K562 (cell line): ENCODE results near the gene SLC25A21. TPM values are rescaled to one million over a fixed set of nuclear protein-coding genes. Genes with fewer than 3 reads are reported as not detected.
A peak's percentile ranks its signal among the peaks of the same experiment; 100 is the strongest.

ENCODE experiments used
- ARID2 ChIP-seq: fragments of 450-650 bp; IDR thresholded peaks from 2 replicates; pipeline ENCODE4 v1.6.1; 2017; ENCODE audit warnings: antibody characterized with exemption, mild to moderate bottlenecking
- CBFA2T2 ChIP-seq: fragments of 450-650 bp; conservative IDR thresholded peaks from 2 replicates; pipeline ENCODE4 v1.6.1; 2017; ENCODE audit warnings: mild to moderate bottlenecking
- ELF2 ChIP-seq: fragments of 250-450 bp; sonication (Bioruptor Pico); IDR thresholded peaks from 2 replicates; pipeline ENCODE4 v1.5.0; 2021; ENCODE audit warnings: mild to moderate bottlenecking
- GATAD2A ChIP-seq: fragments of 450-650 bp; IDR thresholded peaks from 2 replicates; pipeline ENCODE4 v1.6.1; 2017
- MED1 ChIP-seq: sonication (generic); formaldehyde crosslinking; IDR thresholded peaks from 2 replicates; pipeline ENCODE4 v1.8.1; 2023; ENCODE audit warnings: missing genetic modification reagents, borderline replicate concordance
- NBN ChIP-seq: fragments of 450-650 bp; IDR thresholded peaks from 2 replicates; pipeline ENCODE4 v1.6.1; 2016; ENCODE audit warnings: low read depth, mild to moderate bottlenecking
- PHB2 ChIP-seq: fragments of 450-650 bp; IDR thresholded peaks from 2 replicates; pipeline ENCODE4 v1.6.1; 2017; ENCODE audit warnings: low read depth
- RAD51 ChIP-seq: fragments of 450-650 bp; IDR thresholded peaks from 2 replicates; pipeline ENCODE4 v1.7.1; 2016; ENCODE audit warnings: low read depth, mild to moderate bottlenecking, borderline replicate concordance
- SMAD4 ChIP-seq: fragments of 250-450 bp; sonication (Bioruptor Pico); conservative IDR thresholded peaks from 2 replicates; pipeline ENCODE4 v1.8.0; 2021; ENCODE audit warnings: inconsistent platforms, mild to moderate bottlenecking, moderate library complexity
- SMARCA5 ChIP-seq: fragments of 450-650 bp; IDR thresholded peaks from 2 replicates; pipeline ENCODE4 v1.6.1; 2016
- TCF7 ChIP-seq: sonication (generic); IDR thresholded peaks from 2 replicates; pipeline ENCODE4 v1.6.1; 2016; ENCODE audit warnings: antibody characterized with exemption, borderline replicate concordance
- TGIF2 ChIP-seq: sonication (generic); formaldehyde crosslinking; IDR thresholded peaks from 2 replicates; pipeline ENCODE4 v1.8.1; 2022; ENCODE audit warnings: mild to moderate bottlenecking, missing genetic modification reagents, moderate library complexity
- THAP12 ChIP-seq: fragments of 250-450 bp; sonication (Bioruptor Pico); IDR thresholded peaks from 2 replicates; pipeline ENCODE4 v1.9.0; 2021; ENCODE audit warnings: mild to moderate bottlenecking, inconsistent platforms
- TRIM25 ChIP-seq: fragments of 450-650 bp; IDR thresholded peaks from 2 replicates; pipeline ENCODE4 v1.7.0; 2016; ENCODE audit warnings: borderline replicate concordance
- ZBED1 ChIP-seq: IDR thresholded peaks from 2 replicates; pipeline ENCODE4 v1.6.1; 2014
- ZBTB9 ChIP-seq: fragments of 450-650 bp; formaldehyde crosslinking; IDR thresholded peaks from 2 replicates; pipeline ENCODE4 v1.4.0; 2020; ENCODE audit warnings: mild to moderate bottlenecking, moderate library complexity
- ZNF140 ChIP-seq: fragments of 250-450 bp; sonication (Bioruptor Pico); IDR thresholded peaks from 2 replicates; pipeline ENCODE4 v1.8.0; 2021; ENCODE audit warnings: moderate library complexity, mild to moderate bottlenecking, inconsistent platforms
- ZNF561 ChIP-seq: fragments of 450-650 bp; formaldehyde crosslinking; conservative IDR thresholded peaks from 2 replicates; pipeline ENCODE4 v1.4.0; 2020; ENCODE audit warnings: mild to moderate bottlenecking, moderate library complexity
- ZNF639 ChIP-seq, 2 experiments: fragments of 200-800 bp in 1 of 2; sonication (Bioruptor generic) in 1 of 2; sonication (generic) in 1 of 2; formaldehyde crosslinking in 1 of 2; IDR thresholded peaks in 1 of 2; conservative IDR thresholded peaks in 1 of 2; 2 replicates each; pipeline versions ENCODE4 v1.5.0 to v1.6.1; 2016 to 2020; ENCODE audit warnings: missing compliant biosample characterization in 1 of 2, missing genetic modification characterization in 1 of 2, missing genetic modification reagents in 1 of 2
- ZNF76 ChIP-seq: fragments of 250-450 bp; sonication (Bioruptor Pico); IDR thresholded peaks from 2 replicates; pipeline ENCODE4 v1.4.0; 2020; ENCODE audit warnings: mild to moderate bottlenecking, moderate library complexity, borderline replicate concordance
- ZNF830 ChIP-seq: fragments of 250-450 bp; sonication (Bioruptor Pico); IDR thresholded peaks from 2 replicates; pipeline ENCODE4 v1.5.0; 2021; ENCODE audit warnings: mild to moderate bottlenecking
- polyA plus RNA-seq, 8 experiments: library from polyadenylated mRNA; depleted of rRNA in 4 of 8; stranded (reverse) in 5 of 8; unstranded in 3 of 8; fragments of >200 nt; fragmentation: Nextera tagmentation in 2 of 8; fragmentation: Illumina TruSeq in 1 of 8; extraction: Ambion mirVana in 2 of 8; extraction: Trizol in 1 of 8; gene quantifications; 2 replicates each; pipeline versions ENCODE4 v1.2.1 to v1.2.3, GENCODE V29; 2011 to 2014; ENCODE audit warnings: inconsistent platforms in 1 of 8, missing spikeins in 1 of 8
- total RNA-seq, 7 experiments: library from RNA; depleted of rRNA in 6 of 7; stranded (reverse); fragments of >200 nt in 6 of 7; fragmentation: Illumina TruSeq in 2 of 7; extraction: Trizol in 2 of 7; gene quantifications; 2 replicates each; pipeline versions ENCODE4 v1.2.1 to v1.2.3, GENCODE V29; 2011 to 2021; ENCODE audit warnings: low replicate concordance in 1 of 7

Gene SLC25A21
- total and polyA plus RNA-seq, 9 of the 15 experiments (the other 6 are each of a cell fraction or from before 2014, with no cell fraction given): 15.2 to 46.7 (median 28.7) TPM

- TF ChIP-seq ZNF561 (CRISPR knock-in tag) (peak; percentile 81), ELF2 (CRISPR knock-in tag) (peak; percentile 71; the same call in 1 of the 2 replicates), THAP12 (CRISPR knock-in tag) (no peak), RAD51 (no peak), SMAD4 (CRISPR knock-in tag) (peak; percentile 98), ZNF140 (peak; percentile 86), SMARCA5 (no peak), ZBED1 (no peak), CBFA2T2 (no peak), MED1 (no peak), NBN (no peak), TGIF2 (CRISPR knock-in tag) (no peak), ARID2 (no peak), GATAD2A (no peak), TCF7 (no peak), TRIM25 (no peak), ZNF830 (CRISPR knock-in tag) (no peak), PHB2 (no peak), ZNF76 (peak; percentile 98), ZBTB9 (CRISPR knock-in tag) (peak; percentile 98), ZNF639 (CRISPR knock-in tag; conservative IDR thresholded peaks at IDR 0.05 in 1 of 2, IDR thresholded peaks at IDR 0.05 in 1 of 2) (peak in 1 of 2 experiments; percentile 92; a peak in 2 of 4 replicates)
Observed at GRCh38 chr14:37167151-37168047, 5.0 kb downstream of the SLC25A21 start (continued).
